ENCODE results near the gene ARRDC1.

GRCh38 chr9:137660144-137660543, 54.7 kb downstream of the ARRDC1 start:
- TF ChIP-seq POLR2AphosphoS5 (IDR thresholded peaks at IDR 0.05) (no peak), CTCF (IDR thresholded peaks at IDR 0.05) (no peak), POLR2A (IDR thresholded peaks at IDR 0.05; ENCODE audit: low read depth) (no peak)
